Pancreas (tissue), 10 donors: ENCODE measurements around the gene UNC5B. TPM values are rescaled to one million over a fixed set of nuclear protein-coding genes. Genes with fewer than 3 reads are reported as not detected.

Experiments used
- ATAC-seq, 4 donors: fragments of 200-7000 bp; cut with Tn5 transposase; one replicate each; pipeline versions ENCODE4 v1.8.0 to v1.9.1; 2020; ENCODE audit warnings: mild to moderate bottlenecking in 4 of 4, moderate library complexity in 4 of 4
- DNase-seq, 6 donors: peaks; one replicate each; pipeline ENCODE4 v3.0.0-alpha.2; 2020
- FAIRE-seq: peaks from 2 replicates; lab custom pipeline; 2012; peaks lifted over from hg19 to GRCh38; lab: Jason Lieb, UNC
- H3K27ac ChIP-seq, 4 donors: fragments of 200-600 bp; sonication (generic); 1 replicate in 3 of 4; 2 replicates in 1 of 4; pipeline versions ENCODE4 v1.5.0 to v1.8.0; 2020
- H3K27me3 ChIP-seq, 4 donors: fragments of 200-600 bp; one replicate each; pipeline ENCODE4 v1.8.0; 2021
- H3K36me3 ChIP-seq, 3 donors: fragments of 200-600 bp; sonication (generic) in 1 of 3; one replicate each; pipeline versions ENCODE4 v1.5.0 to v1.8.0; 2020 to 2021
- H3K4me1 ChIP-seq, 3 donors: fragments of 200-600 bp; one replicate each; pipeline ENCODE4 v1.8.0; 2021
- H3K4me3 ChIP-seq, 4 donors: fragments of 200-600 bp; sonication (generic) in 2 of 4; one replicate each; pipeline versions ENCODE4 v1.5.0 to v1.8.0; 2020 to 2021
- H3K9me3 ChIP-seq, 4 donors: fragments of 200-600 bp; one replicate each; pipeline ENCODE4 v1.8.0; 2021
- whole genome bisulfite sequencing, 2 donors: extraction: QIAGEN DNeasy Blood & Tissue Kit; methylation state at CpG; one replicate each; pipeline ENCODE4 v1.1.7; 2013; 5-methylcytosine and 5-hydroxymethylcytosine counted together
- intact Hi-C, 3 donors: fragments of 100-400 bp; cut with DNase I; formaldehyde crosslinking; loops; one replicate each; pipeline versions ENCODE4 v1.11.1 to v1.14.2; 2022
- polyA plus RNA-seq, 2 donors: library from polyadenylated mRNA; stranded (reverse); fragments of 200-250 nt; gene quantifications; one replicate each; pipeline ENCODE4 v1.2.3, GENCODE V29; 2013
- total RNA-seq, 6 donors: library from RNA; stranded (reverse); fragmentation: NEBNext Ultra II Directional in 4 of 6; extraction: Animal tissue kit (Norgen Biotek cat#: 25700) in 4 of 6; gene quantifications; one replicate each; pipeline versions ENCODE4 v1.2.1 to v1.2.4, GENCODE V29; 2021 to 2023
- TF ChIP-seq, protein P1 (sequence below), 4 donors: fragments of 200-600 bp; sonication (generic) in 3 of 4; IDR thresholded peaks; one replicate each; pipeline versions ENCODE4 v1.5.0 to v1.8.0; 2021; ENCODE audit warnings: antibody characterized with exemption in 4 of 4
- donor health status: healthy with polysubstance abuse.
- donor health status: DM: no; HTN: no; CAD: no; lungs with moderate emphysema.
- donor health status: DM: no; HTN: no; CAD: no.
- donor health status: control.
- donor health status: control.
- donor health status: Bipolar disorder and iron deficiency.
- donor health status: DM: yes; HTN: yes; CAD: no.
- donor health status: DM: no; HTN: no; CAD: no.
- donor health status: DM: no; HTN: no; CAD: no.
- donor health status: DM: yes; HTN: yes; CAD: no.

Gene UNC5B
- total and polyA plus RNA-seq, 8 donors: 2.4 to 7.7 (median 4.2) TPM

DNA sequence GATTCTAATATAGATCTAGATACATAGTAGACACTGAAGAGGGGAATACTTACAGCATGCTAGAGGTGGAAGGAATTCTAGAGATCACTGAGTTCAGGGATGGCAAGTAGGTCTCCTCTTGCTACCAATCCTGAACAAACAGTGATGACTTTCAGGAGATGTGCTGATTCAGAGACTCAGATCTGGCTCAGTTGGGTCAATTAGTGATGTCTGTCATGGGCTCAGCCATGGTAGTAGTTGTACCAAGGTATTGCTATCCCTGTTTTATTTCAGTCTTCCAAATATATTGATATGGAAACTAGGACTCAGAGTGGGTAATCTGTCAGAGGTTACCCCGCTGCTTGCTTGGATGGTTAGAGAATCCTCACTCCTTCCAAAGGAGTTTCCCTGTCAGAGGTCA, 38.5 kb downstream of the UNC5B start:
- intact Hi-C loops: no loop called here
- no peak for FAIRE-seq
- no peak for DNase-seq
- Histone ChIP-seq H3K27ac (no peak overlapping the region), H3K4me3 (no peak overlapping the region), H3K27me3 (no peaks in the 10 kb centered on the region), H3K36me3 (no peaks in the 10 kb centered on the region), H3K9me3 (no peaks in the 10 kb centered on the region), H3K4me1 (no peaks in the 10 kb centered on the region)
- no peak for ATAC-seq
- TF ChIP-seq, protein P1, sequence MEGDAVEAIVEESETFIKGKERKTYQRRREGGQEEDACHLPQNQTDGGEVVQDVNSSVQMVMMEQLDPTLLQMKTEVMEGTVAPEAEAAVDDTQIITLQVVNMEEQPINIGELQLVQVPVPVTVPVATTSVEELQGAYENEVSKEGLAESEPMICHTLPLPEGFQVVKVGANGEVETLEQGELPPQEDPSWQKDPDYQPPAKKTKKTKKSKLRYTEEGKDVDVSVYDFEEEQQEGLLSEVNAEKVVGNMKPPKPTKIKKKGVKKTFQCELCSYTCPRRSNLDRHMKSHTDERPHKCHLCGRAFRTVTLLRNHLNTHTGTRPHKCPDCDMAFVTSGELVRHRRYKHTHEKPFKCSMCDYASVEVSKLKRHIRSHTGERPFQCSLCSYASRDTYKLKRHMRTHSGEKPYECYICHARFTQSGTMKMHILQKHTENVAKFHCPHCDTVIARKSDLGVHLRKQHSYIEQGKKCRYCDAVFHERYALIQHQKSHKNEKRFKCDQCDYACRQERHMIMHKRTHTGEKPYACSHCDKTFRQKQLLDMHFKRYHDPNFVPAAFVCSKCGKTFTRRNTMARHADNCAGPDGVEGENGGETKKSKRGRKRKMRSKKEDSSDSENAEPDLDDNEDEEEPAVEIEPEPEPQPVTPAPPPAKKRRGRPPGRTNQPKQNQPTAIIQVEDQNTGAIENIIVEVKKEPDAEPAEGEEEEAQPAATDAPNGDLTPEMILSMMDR (IDR thresholded peaks at IDR 0.05): no peak
- 88 to 94% methylated on average over 1 of the region's 1 CpG for WGBS, 2 donors

DNA sequence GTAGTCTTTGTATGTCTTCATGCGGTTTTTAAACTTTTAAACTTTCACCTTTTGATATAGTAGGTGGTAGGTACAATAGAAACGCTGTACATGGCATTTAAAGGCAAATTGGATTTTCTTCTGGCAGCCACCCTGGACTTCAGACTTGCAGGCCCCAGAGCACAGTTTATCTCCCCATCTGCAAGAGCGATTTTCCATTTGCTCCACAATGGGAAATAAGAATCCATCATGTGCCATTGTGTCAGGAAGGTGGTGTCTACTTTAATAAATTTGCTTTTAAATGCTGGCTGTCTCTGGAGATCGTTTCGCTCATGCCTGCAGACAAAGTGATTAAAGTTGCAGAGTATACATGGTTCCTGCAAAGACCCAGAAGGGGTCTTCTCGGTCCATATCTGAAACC, 38.9 kb downstream of the UNC5B start:
- DNase-seq (no peak), FAIRE-seq (no peak), ATAC-seq (no peak)
- Histone ChIP-seq H3K27ac (no peak overlapping the region), H3K4me3 (no peak overlapping the region), H3K36me3 (no peaks in the 10 kb centered on the region), H3K4me1 (no peaks in the 10 kb centered on the region), H3K9me3 (no peaks in the 10 kb centered on the region), H3K27me3 (no peaks in the 10 kb centered on the region)
- TF ChIP-seq, protein P1 (IDR thresholded peaks at IDR 0.05): no peak
- intact Hi-C loops: no loop called here
- WGBS, 2 donors: 68 to 74% methylated on average over 6 of the region's 6 CpGs

DNA sequence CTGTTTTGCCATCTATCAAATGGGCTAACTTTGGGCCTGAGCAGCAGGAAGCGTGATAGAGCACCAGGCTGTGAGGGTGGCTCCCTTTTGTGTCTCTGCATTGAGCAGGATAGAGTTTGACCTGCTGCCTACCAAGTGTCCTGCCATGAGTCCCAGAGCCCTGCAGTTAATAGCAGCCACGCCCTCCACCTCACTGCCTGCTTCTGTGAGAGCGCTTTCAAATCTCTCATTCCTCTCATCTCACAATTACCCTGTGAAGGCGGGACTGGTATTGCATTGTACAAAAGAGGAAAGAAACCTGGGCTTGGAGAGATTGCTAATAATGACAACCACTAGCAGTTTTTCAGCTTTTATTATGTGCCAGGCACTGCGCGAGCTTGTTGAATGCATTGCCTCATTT, 39.9 kb downstream of the UNC5B start:
- no peak for FAIRE-seq
- peak in 1 of 6 donors; percentile 10 for DNase-seq
- TF ChIP-seq, protein P1 (IDR thresholded peaks at IDR 0.05): no peak
- ATAC-seq: no peak
- Histone ChIP-seq H3K9me3 (no peaks in the 10 kb centered on the region), H3K4me3 (no peak overlapping the region), H3K36me3 (no peaks in the 10 kb centered on the region), H3K27ac (no peak overlapping the region), H3K4me1 (no peaks in the 10 kb centered on the region), H3K27me3 (no peaks in the 10 kb centered on the region)
- intact Hi-C loops: no loop called here
- 72 to 86% methylated on average over 6 of the region's 6 CpGs for WGBS, 2 donors

DNA sequence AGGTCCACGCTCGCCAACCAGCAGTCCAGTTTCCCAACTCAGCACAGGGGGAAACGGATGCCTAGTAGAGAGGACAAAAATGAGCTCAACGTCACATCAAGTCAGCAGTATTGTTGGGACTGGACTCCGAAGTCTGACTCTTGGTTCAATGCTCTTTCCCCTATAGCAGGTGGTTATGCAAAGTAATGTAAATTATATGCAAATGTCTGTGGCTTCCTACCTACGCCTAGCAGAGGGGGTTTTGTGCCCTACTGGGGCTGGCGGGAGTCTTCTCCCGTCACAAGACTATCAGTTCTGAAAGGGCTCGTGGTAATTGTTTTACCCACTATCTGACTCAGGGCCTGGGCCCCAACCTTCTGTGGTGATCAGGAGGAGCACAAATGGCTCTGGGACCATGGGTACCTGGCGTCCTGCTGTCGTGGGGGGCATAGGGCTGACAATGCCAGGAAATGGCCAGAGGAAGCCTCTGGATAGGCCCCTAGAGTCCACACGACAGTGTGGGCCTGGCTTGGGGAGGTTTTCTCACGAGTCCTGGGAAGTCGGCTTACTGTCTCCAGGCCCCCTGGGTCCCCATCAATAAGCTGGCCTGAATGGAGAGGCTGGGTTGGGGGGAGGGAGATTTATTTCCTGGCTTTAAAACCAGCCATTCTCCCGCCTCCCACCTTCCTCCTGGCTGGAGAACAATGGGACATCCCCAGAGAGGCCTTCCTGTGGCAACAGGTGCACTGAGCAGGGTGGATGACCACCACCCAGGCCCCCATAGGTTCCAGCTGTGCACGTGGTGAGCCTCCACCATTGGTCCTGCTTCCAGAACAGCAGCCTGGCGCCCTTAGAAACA, 41.8 kb downstream of the UNC5B start:
- WGBS, 2 donors: 88% methylated on average over 17 of the region's 17 CpGs
- Histone ChIP-seq H3K4me3 (no peak overlapping the region), H3K4me1 (no peaks in the 10 kb centered on the region), H3K27me3 (no peaks in the 10 kb centered on the region), H3K27ac (no peak overlapping the region), H3K36me3 (no peaks in the 10 kb centered on the region), H3K9me3 (no peaks in the 10 kb centered on the region)
- DNase-seq: peak in 1 of 6 donors; percentile 25
- TF ChIP-seq, protein P1 (IDR thresholded peaks at IDR 0.05): no peak
- FAIRE-seq: no peak
- ATAC-seq: no peak
- intact Hi-C loops: no loop called here
